Muscle of leg (tissue), 11 donors: ENCODE results near the gene ARL16. TPM values are rescaled to one million over a fixed set of nuclear protein-coding genes. Genes with fewer than 3 reads are reported as not detected.

ENCODE experiments used
- DNase-seq: peaks from one replicate; pipeline ENCODE4 v3.0.0; 2013
- H3K27ac ChIP-seq: one replicate; pipeline ENCODE4 v1.5.1; 2013; ENCODE audit warnings: mild to moderate bottlenecking, low read length, control low read depth
- H3K27me3 ChIP-seq: one replicate; pipeline ENCODE4 v1.6.1; 2013; ENCODE audit warnings: low read length; ENCODE audit not compliant: control insufficient read depth, insufficient read depth
- H3K36me3 ChIP-seq: one replicate; pipeline ENCODE4 v1.6.1; 2013; ENCODE audit warnings: low read length; ENCODE audit not compliant: control insufficient read depth, insufficient read depth
- H3K4me1 ChIP-seq: one replicate; pipeline ENCODE4 v1.6.1; 2013; ENCODE audit warnings: low read length; ENCODE audit not compliant: control insufficient read depth, insufficient read depth
- H3K4me3 ChIP-seq: one replicate; pipeline ENCODE4 v1.5.1; 2013; ENCODE audit warnings: low read length, control low read depth
- H3K9me3 ChIP-seq: replicated peaks from 2 replicates; pipeline ENCODE4 v1.6.1; 2013; ENCODE audit warnings: low read depth, low read length; ENCODE audit not compliant: control insufficient read depth
- WGBS: methylation state at CpG from one replicate; pipeline ENCODE4 v1.1.5; 2013; ENCODE audit warnings: missing lambda C conversion rate; ENCODE audit not compliant: insufficient coverage; 5-methylcytosine and 5-hydroxymethylcytosine counted together
- polyA plus RNA-seq, 8 donors: library from polyadenylated mRNA; unstranded; fragments of 120-200 nt; gene quantifications; one replicate each; pipeline versions ENCODE4 v1.2.1 to v1.2.3, GENCODE V29; 2013; ENCODE audit warnings: inconsistent platforms in 1 of 8, low replicate concordance in 1 of 8; ENCODE audit not compliant: insufficient read length in 8 of 8, insufficient read depth in 1 of 8
- total RNA-seq: library from RNA; stranded (reverse); fragments of 120-200 nt; gene quantifications from one replicate; pipeline ENCODE4 v1.2.4, GENCODE V29; 2013

The ARL16 gene
- total and polyA plus RNA-seq, 9 donors: 25.1 to 36.8 (median 31.2) TPM

- Histone ChIP-seq H3K4me3 (no peak overlapping the region), H3K4me1 (no peaks in the 10 kb centered on the region), H3K9me3 (peaks cover 2% of the 10 kb centered on the region), H3K36me3 (no peaks in the 10 kb centered on the region), H3K27me3 (peaks cover 35% of the 10 kb centered on the region), H3K27ac (no peak overlapping the region)
- no peak for DNase-seq
- 88% methylated on average over 26 of the region's 29 CpGs for WGBS
Observed at GRCh38 chr17:81644976-81645952, 38.3 kb downstream of the ARL16 start.

GRCh38 chr17:81644496-81644895 is 39.1 kb downstream of the ARL16 start:
- no peak overlapping the region for H3K4me3 ChIP-seq
- H3K36me3 ChIP-seq: no peaks in the 10 kb centered on the region
- WGBS: 81% methylated on average over 11 of the region's 15 CpGs
- H3K9me3 ChIP-seq: peaks cover 2% of the 10 kb centered on the region
- H3K27ac ChIP-seq: no peak overlapping the region
- DNase-seq: no peak
- H3K27me3 ChIP-seq: peaks cover 28% of the 10 kb centered on the region
- H3K4me1 ChIP-seq: no peaks in the 10 kb centered on the region

GRCh38 chr17:81641825-81642489 is 41.6 kb downstream of the ARL16 start:
- H3K27me3 ChIP-seq: peaks cover 5% of the 10 kb centered on the region
- DNase-seq: no peak
- H3K9me3 ChIP-seq: no peaks in the 10 kb centered on the region
- peaks cover 4% of the 10 kb centered on the region for H3K4me1 ChIP-seq
- H3K4me3 ChIP-seq: no peak overlapping the region
- 88% methylated on average over 13 of the region's 17 CpGs for WGBS
- H3K36me3 ChIP-seq: no peaks in the 10 kb centered on the region
- H3K27ac ChIP-seq: no peak overlapping the region

GRCh38 chr17:81640011-81640410 is 43.6 kb downstream of the ARL16 start:
- no peak overlapping the region for H3K4me3 ChIP-seq
- H3K27me3 ChIP-seq: no peaks in the 10 kb centered on the region
- H3K27ac ChIP-seq: no peak overlapping the region
- H3K4me1 ChIP-seq: peaks cover 17% of the 10 kb centered on the region
- DNase-seq: no peak
- H3K9me3 ChIP-seq: no peaks in the 10 kb centered on the region
- no peaks in the 10 kb centered on the region for H3K36me3 ChIP-seq
- WGBS: 87% methylated on average over 3 of the region's 9 CpGs

GRCh38 chr17:81638683-81639082 is 44.9 kb downstream of the ARL16 start:
- no peak overlapping the region for H3K4me3 ChIP-seq
- no peaks in the 10 kb centered on the region for H3K36me3 ChIP-seq
- no peak overlapping the region for H3K27ac ChIP-seq
- DNase-seq: no peak
- no peaks in the 10 kb centered on the region for H3K27me3 ChIP-seq
- WGBS: 40% methylated on average over 1 of the region's 4 CpGs
- H3K4me1 ChIP-seq: peaks cover 23% of the 10 kb centered on the region
- H3K9me3 ChIP-seq: no peaks in the 10 kb centered on the region

GRCh38 chr17:81636505-81637288 is 46.9 kb downstream of the ARL16 start, which contains the start of the genes NPLOC4 and TSPAN10:
NPLOC4 (minus strand) TSS chr17:81637112; CDS start chr17:81636930, 182 bp downstream.
TSPAN10 (plus strand) TSS chr17:81637196; CDS start chr17:81642413, 5,217 bp downstream.
- H3K4me3 ChIP-seq: peak within 1 kb of the TSS; percentile 96
- H3K4me1 ChIP-seq: peaks cover 23% of the 10 kb centered on the region
- WGBS: under 1% methylated on average over 65 of the region's 77 CpGs
- peak within 1 kb of the TSS; percentile 90 for H3K27ac ChIP-seq
- no peaks in the 10 kb centered on the region for H3K9me3 ChIP-seq
- no peaks in the 10 kb centered on the region for H3K36me3 ChIP-seq
- peak; percentile 94 for DNase-seq
- no peaks in the 10 kb centered on the region for H3K27me3 ChIP-seq

- no peak for DNase-seq
- Histone ChIP-seq H3K36me3 (peaks cover 4% of the 10 kb centered on the region), H3K27ac (peak overlapping the region; percentile 90), H3K4me3 (peak overlapping the region; percentile 96), H3K9me3 (no peaks in the 10 kb centered on the region), H3K4me1 (peaks cover 23% of the 10 kb centered on the region), H3K27me3 (no peaks in the 10 kb centered on the region)
- 6% methylated on average over 7 of the region's 18 CpGs for whole genome bisulfite sequencing
Observed at GRCh38 chr17:81635973-81636504, 47.6 kb downstream of the ARL16 start.

- no peak for DNase-seq
- Histone ChIP-seq H3K36me3 (peaks cover 6% of the 10 kb centered on the region), H3K27me3 (no peaks in the 10 kb centered on the region), H3K4me3 (no peak overlapping the region), H3K27ac (no peak overlapping the region), H3K9me3 (no peaks in the 10 kb centered on the region), H3K4me1 (peaks cover 23% of the 10 kb centered on the region)
- 90% methylated on average over 2 of the region's 5 CpGs for WGBS
Observed at GRCh38 chr17:81635431-81635830, 48.2 kb downstream of the ARL16 start.

- H3K4me3 ChIP-seq: no peak overlapping the region
- H3K27me3 ChIP-seq: no peaks in the 10 kb centered on the region
- H3K4me1 ChIP-seq: peaks cover 18% of the 10 kb centered on the region
- H3K9me3 ChIP-seq: no peaks in the 10 kb centered on the region
- no peak overlapping the region for H3K27ac ChIP-seq
- 91% methylated on average over 7 of the region's 7 CpGs for WGBS
- no peak for DNase-seq
- peaks cover 38% of the 10 kb centered on the region for H3K36me3 ChIP-seq
Observed at GRCh38 chr17:81631482-81631881, 52.1 kb downstream of the ARL16 start.
